ENCODE measurements around the gene FMNL2.

FMNL2 gene

DNA sequence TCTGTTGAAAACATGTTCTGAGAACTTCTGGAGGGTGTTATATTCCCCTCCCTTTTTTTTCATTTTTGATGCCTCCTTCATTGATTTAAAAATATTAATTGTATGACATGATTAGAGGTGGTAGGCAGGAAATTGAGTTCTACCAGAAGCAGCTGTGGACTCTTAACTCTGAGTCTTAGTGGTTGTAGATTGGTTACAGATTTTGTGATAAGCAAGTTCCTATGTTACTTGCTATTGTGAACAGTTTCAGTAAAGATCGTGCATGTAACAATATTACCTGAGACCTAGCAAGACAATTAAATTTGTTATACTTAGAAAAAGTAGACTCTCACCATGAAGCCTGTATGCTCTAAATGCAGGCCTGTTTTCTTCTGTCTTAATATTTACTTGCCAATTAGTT lies 294.2 kb downstream of the FMNL2 start:
- Histone ChIP-seq H3K4me3 (ENCODE audit: low read length in 2 of 2) (no peak overlapping the region), H3K27me3 (ENCODE audit: control insufficient read depth in 2 of 2, insufficient read depth in 2 of 2, low read length in 2 of 2) (no peaks in the 10 kb centered on the region), H3K36me3 (ENCODE audit: control insufficient read depth in 2 of 2, insufficient read depth in 2 of 2, low read length in 2 of 2) (peaks cover 3 to 11% of the 10 kb centered on the region in 2 donors), H3K9me3 (ENCODE audit: control insufficient read depth in 2 of 2, low read length in 2 of 2) (no peaks in the 10 kb centered on the region), H3K4me1 (ENCODE audit: control insufficient read depth in 2 of 2, insufficient read depth in 2 of 2, low read length in 2 of 2) (peaks cover 0 to 2% of the 10 kb centered on the region in 2 donors), H3K9ac (ENCODE audit: low read depth in 1 of 2, low read length in 2 of 2) (no peak overlapping the region), H3K27ac (ENCODE audit: low read depth in 2 of 2, low read length in 2 of 2) (no peak overlapping the region)

DNA sequence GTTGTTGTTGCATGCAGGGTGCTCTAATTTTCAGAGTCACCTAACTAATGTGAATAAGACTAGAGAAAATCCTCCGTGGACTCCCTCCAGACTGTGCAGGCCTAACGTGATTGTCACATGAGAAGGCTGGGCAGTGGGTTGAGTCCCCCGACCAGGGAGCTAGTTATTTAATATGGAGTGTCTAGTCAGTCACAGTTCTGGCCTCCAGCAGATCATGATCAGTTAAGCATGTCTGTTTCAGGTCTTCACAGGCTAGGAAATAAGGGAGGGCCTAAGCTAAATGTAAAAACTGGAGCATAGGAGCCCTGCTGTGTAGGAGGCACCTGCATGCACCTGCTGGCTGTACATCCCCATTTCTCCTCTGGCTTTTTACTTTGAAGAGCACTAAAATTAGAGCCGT lies 295.5 kb downstream of the FMNL2 start:
- H3K36me3 ChIP-seq (ENCODE audit: control insufficient read depth in 2 of 2, insufficient read depth in 2 of 2, low read length in 2 of 2), result peaks cover 3 to 11% of the 10 kb centered on the region in 2 donors

DNA sequence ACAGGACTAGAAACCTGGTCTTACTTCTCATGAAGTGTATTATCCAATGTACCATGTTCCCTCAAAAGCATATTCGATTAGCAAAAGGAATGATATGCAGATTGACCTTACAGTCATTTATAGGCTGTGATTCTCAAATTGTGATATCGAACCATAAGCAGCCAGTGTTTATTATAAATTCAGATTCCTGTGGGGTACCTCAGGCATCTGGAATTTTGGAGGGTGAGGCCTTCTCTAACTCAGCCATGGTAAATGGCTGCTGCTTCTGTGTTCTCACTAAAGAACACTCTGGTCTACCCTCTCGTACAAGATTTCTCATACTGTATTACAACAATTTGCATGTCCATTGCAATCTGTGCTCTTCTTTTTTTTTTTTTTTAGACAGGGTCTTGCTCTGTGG lies 297.8 kb downstream of the FMNL2 start:
- Histone ChIP-seq H3K27me3 (ENCODE audit: control insufficient read depth in 2 of 2, insufficient read depth in 2 of 2, low read length in 2 of 2) (no peaks in the 10 kb centered on the region), H3K4me1 (ENCODE audit: control insufficient read depth in 2 of 2, insufficient read depth in 2 of 2, low read length in 2 of 2) (no peaks in the 10 kb centered on the region), H3K27ac (ENCODE audit: low read depth in 2 of 2, low read length in 2 of 2) (no peak overlapping the region), H3K9me3 (ENCODE audit: control insufficient read depth in 2 of 2, low read length in 2 of 2) (no peaks in the 10 kb centered on the region), H3K9ac (ENCODE audit: low read depth in 1 of 2, low read length in 2 of 2) (no peak overlapping the region), H3K4me3 (ENCODE audit: low read length in 2 of 2) (no peak overlapping the region), H3K36me3 (ENCODE audit: control insufficient read depth in 2 of 2, insufficient read depth in 2 of 2, low read length in 2 of 2) (peaks cover 3 to 14% of the 10 kb centered on the region in 2 donors)

More for the DNA sequence above, 295.5 kb downstream of the FMNL2 start:
- Histone ChIP-seq H3K27me3 (ENCODE audit: control insufficient read depth in 2 of 2, insufficient read depth in 2 of 2, low read length in 2 of 2) (no peaks in the 10 kb centered on the region), H3K4me3 (ENCODE audit: low read length in 2 of 2) (no peak overlapping the region), H3K27ac (ENCODE audit: low read depth in 2 of 2, low read length in 2 of 2) (no peak overlapping the region), H3K9me3 (ENCODE audit: control insufficient read depth in 2 of 2, low read length in 2 of 2) (no peaks in the 10 kb centered on the region), H3K9ac (ENCODE audit: low read depth in 1 of 2, low read length in 2 of 2) (no peak overlapping the region), H3K4me1 (ENCODE audit: control insufficient read depth in 2 of 2, insufficient read depth in 2 of 2, low read length in 2 of 2) (peaks cover 0 to 2% of the 10 kb centered on the region in 2 donors)

DNA sequence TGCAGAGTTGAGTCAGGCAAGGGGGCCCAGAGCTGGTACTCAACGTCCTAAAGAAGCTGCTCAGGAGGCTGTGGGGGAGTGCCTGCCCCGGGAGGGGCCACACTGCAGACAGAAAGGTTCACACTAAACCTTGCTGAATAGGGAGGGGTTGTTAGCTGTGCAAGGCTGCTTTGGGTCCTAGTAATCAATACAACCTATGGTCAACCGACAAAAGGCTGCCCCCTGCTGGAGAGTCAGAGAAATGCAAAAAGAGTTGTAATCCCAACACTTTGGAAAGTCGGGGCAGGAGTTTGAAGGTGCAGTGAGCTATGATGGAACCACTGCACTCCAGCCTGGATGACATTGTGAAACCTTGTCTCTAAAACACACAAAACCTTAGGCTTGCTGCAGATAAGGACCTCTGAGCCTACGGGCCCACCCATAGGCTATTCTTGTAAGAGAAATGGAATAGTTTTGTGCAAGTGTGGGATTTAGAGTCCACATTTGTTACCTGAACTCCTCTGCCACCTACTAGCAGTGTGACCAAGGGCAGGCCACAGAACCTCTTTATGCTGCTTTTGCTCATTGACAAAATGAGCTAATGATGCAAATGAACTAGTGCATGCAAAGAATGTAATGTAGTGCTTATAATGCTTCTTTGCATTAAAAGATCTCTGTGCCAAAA lies 300.8 kb downstream of the FMNL2 start:
- H3K27me3 ChIP-seq (ENCODE audit: control insufficient read depth in 2 of 2, insufficient read depth in 2 of 2, low read length in 2 of 2), result no peaks in the 10 kb centered on the region
- no peak overlapping the region for H3K9ac ChIP-seq (ENCODE audit: low read depth in 1 of 2, low read length in 2 of 2)
- no peak overlapping the region for H3K27ac ChIP-seq (ENCODE audit: low read depth in 2 of 2, low read length in 2 of 2)
- no peaks in the 10 kb centered on the region for H3K9me3 ChIP-seq (ENCODE audit: control insufficient read depth in 2 of 2, low read length in 2 of 2)
- H3K4me1 ChIP-seq (ENCODE audit: control insufficient read depth in 2 of 2, insufficient read depth in 2 of 2, low read length in 2 of 2), result no peaks in the 10 kb centered on the region
- no peak overlapping the region for H3K4me3 ChIP-seq (ENCODE audit: low read length in 2 of 2)
- H3K36me3 ChIP-seq (ENCODE audit: control insufficient read depth in 2 of 2, insufficient read depth in 2 of 2, low read length in 2 of 2), result peaks cover 7 to 21% of the 10 kb centered on the region in 2 donors

DNA sequence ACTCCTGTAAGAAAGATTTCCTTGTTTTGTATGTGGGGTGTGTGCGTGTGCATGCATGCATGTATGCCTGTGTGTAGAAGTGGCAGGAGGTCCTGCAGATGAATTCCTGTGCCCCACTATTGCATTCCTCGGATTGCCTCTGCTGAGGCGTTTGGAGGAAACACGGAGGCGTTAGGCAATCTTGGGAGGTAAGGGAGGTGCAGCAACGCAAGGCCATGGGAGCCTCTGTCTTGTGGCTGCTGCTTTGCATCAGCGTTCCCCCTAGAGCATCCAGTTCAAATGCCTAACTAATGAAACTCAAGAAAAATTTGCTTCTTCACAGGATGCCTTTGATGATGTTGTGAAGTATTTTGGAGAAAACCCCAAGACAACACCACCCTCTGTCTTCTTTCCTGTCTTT lies 302.3 kb downstream of the FMNL2 start:
- no peak overlapping the region for H3K4me3 ChIP-seq (ENCODE audit: low read length in 2 of 2)
- no peaks in the 10 kb centered on the region for H3K27me3 ChIP-seq (ENCODE audit: control insufficient read depth in 2 of 2, insufficient read depth in 2 of 2, low read length in 2 of 2)
- H3K36me3 ChIP-seq (ENCODE audit: control insufficient read depth in 2 of 2, insufficient read depth in 2 of 2, low read length in 2 of 2), result peaks cover 10 to 19% of the 10 kb centered on the region in 2 donors
- H3K4me1 ChIP-seq (ENCODE audit: control insufficient read depth in 2 of 2, insufficient read depth in 2 of 2, low read length in 2 of 2), result no peaks in the 10 kb centered on the region
- no peak overlapping the region for H3K27ac ChIP-seq (ENCODE audit: low read depth in 2 of 2, low read length in 2 of 2)
- no peaks in the 10 kb centered on the region for H3K9me3 ChIP-seq (ENCODE audit: control insufficient read depth in 2 of 2, low read length in 2 of 2)
- H3K9ac ChIP-seq (ENCODE audit: low read depth in 1 of 2, low read length in 2 of 2), result no peak overlapping the region

DNA sequence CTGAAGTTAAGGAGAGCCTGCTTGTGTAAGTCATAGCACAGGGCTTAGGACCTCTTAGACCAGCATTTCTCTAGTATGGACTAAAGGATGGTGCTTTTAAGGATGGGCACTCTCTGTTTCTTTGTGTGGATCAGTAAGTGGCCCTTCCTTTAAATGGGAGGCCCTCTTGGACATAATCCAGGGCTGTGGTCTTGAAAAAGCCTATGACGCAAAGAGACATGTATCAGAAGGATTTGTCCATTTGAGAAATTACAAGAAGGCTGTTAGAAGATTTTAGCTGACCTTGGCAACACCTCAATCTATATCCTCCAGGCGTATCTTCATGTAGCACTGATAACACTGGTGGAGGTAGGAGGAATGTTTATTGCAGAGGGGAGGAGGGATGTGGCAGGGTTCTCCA lies 303.1 kb downstream of the FMNL2 start:
- Histone ChIP-seq H3K36me3 (ENCODE audit: control insufficient read depth in 2 of 2, insufficient read depth in 2 of 2, low read length in 2 of 2) (peaks cover 10 to 19% of the 10 kb centered on the region in 2 donors), H3K27ac (ENCODE audit: low read depth in 2 of 2, low read length in 2 of 2) (no peak overlapping the region), H3K27me3 (ENCODE audit: control insufficient read depth in 2 of 2, insufficient read depth in 2 of 2, low read length in 2 of 2) (no peaks in the 10 kb centered on the region), H3K4me3 (ENCODE audit: low read length in 2 of 2) (no peak overlapping the region), H3K9ac (ENCODE audit: low read depth in 1 of 2, low read length in 2 of 2) (no peak overlapping the region), H3K4me1 (ENCODE audit: control insufficient read depth in 2 of 2, insufficient read depth in 2 of 2, low read length in 2 of 2) (no peaks in the 10 kb centered on the region), H3K9me3 (ENCODE audit: control insufficient read depth in 2 of 2, low read length in 2 of 2) (no peaks in the 10 kb centered on the region)

DNA sequence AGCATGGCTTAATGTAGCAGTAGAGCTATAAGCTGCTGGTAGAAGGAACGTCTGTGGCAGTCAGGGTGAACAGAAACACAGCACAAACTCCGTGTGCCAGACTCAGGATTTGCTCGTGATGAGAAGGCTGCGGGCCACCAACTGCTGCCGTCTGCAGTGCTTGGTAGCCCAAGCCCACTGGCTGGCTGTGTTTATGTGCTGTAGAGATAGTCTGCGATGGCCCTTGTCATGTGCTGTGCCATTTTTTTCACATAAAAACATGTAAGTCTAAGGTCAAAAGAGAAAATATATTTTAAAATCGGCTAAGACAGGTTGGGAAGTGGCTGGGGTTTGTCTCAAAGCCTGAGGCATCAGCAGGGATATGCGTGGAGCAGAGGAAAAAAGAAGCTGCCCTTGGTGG lies 303.6 kb downstream of the FMNL2 start:
- no peak overlapping the region for H3K9ac ChIP-seq (ENCODE audit: low read depth in 1 of 2, low read length in 2 of 2)
- H3K4me1 ChIP-seq (ENCODE audit: control insufficient read depth in 2 of 2, insufficient read depth in 2 of 2, low read length in 2 of 2), result no peaks in the 10 kb centered on the region
- no peak overlapping the region for H3K4me3 ChIP-seq (ENCODE audit: low read length in 2 of 2)
- no peaks in the 10 kb centered on the region for H3K9me3 ChIP-seq (ENCODE audit: control insufficient read depth in 2 of 2, low read length in 2 of 2)
- no peaks in the 10 kb centered on the region for H3K27me3 ChIP-seq (ENCODE audit: control insufficient read depth in 2 of 2, insufficient read depth in 2 of 2, low read length in 2 of 2)
- H3K27ac ChIP-seq (ENCODE audit: low read depth in 2 of 2, low read length in 2 of 2), result no peak overlapping the region
- peaks cover 12 to 19% of the 10 kb centered on the region in 2 donors for H3K36me3 ChIP-seq (ENCODE audit: control insufficient read depth in 2 of 2, insufficient read depth in 2 of 2, low read length in 2 of 2)

DNA sequence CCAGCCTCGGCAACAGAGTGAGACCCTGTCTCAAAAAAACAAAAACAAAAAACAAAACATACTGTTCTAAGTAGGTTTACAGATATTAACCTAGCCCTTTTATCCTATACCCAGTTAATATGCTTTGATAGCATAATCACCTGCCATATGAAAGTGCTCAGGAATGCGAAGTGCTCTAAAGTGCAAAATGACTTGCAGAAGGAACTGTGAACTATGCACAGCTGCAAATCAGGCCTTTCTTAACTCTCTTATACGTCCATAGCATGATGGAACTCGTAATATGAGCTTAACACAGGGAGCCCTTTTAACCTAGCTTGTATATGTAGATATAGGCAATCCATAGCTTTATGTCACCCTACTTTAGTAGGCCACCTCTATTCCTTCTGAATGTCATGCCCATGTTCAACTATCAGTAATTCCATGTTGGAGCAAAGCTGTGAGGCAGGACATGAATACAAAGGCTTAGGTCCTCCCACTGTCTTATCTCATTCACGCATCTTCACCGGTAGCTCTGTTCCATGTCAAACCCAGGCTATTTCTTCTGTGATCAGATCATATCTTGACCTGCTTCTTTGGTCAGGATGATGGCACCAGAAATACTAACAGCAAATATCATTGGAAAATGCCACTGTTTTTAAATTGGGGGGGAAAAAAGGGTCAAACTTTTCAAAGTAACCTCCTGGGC lies 309.4 kb downstream of the FMNL2 start:
- Histone ChIP-seq H3K36me3 (ENCODE audit: control insufficient read depth in 2 of 2, insufficient read depth in 2 of 2, low read length in 2 of 2) (peaks cover 14 to 20% of the 10 kb centered on the region in 2 donors), H3K27me3 (ENCODE audit: control insufficient read depth in 2 of 2, insufficient read depth in 2 of 2, low read length in 2 of 2) (no peaks in the 10 kb centered on the region), H3K9ac (ENCODE audit: low read depth in 1 of 2, low read length in 2 of 2) (no peak overlapping the region), H3K4me1 (ENCODE audit: control insufficient read depth in 2 of 2, insufficient read depth in 2 of 2, low read length in 2 of 2) (peaks cover 0 to 9% of the 10 kb centered on the region in 2 donors), H3K27ac (ENCODE audit: low read depth in 2 of 2, low read length in 2 of 2) (no peak overlapping the region), H3K9me3 (ENCODE audit: control insufficient read depth in 2 of 2, low read length in 2 of 2) (no peaks in the 10 kb centered on the region), H3K4me3 (ENCODE audit: low read length in 2 of 2) (no peak overlapping the region)

DNA sequence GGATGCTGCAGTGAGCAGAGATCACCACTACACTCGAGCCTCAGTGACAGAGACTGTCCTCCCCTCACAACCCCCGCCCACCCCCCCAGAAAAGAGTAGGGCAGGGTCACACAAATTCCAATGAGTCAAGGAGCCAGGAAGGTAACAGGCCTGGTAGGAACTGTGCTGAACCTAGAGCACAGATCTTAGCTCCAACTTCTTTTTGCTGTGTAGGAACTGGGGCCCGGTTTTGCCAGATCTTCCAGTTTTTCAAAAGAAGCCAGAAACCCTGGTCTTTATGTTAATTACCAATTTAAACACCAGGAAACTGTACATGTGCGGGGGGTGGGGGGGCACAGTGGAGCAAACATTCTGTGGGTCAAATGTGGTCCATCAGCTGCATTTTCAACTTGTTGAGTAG lies 311.3 kb downstream of the FMNL2 start:
- Histone ChIP-seq H3K4me1 (ENCODE audit: control insufficient read depth in 2 of 2, insufficient read depth in 2 of 2, low read length in 2 of 2) (peaks cover 0 to 9% of the 10 kb centered on the region in 2 donors), H3K9ac (ENCODE audit: low read depth in 1 of 2, low read length in 2 of 2) (no peak overlapping the region), H3K4me3 (ENCODE audit: low read length in 2 of 2) (no peak overlapping the region), H3K27ac (ENCODE audit: low read depth in 2 of 2, low read length in 2 of 2) (no peak overlapping the region), H3K36me3 (ENCODE audit: control insufficient read depth in 2 of 2, insufficient read depth in 2 of 2, low read length in 2 of 2) (peaks cover 4 to 8% of the 10 kb centered on the region in 2 donors), H3K27me3 (ENCODE audit: control insufficient read depth in 2 of 2, insufficient read depth in 2 of 2, low read length in 2 of 2) (no peaks in the 10 kb centered on the region), H3K9me3 (ENCODE audit: control insufficient read depth in 2 of 2, low read length in 2 of 2) (no peaks in the 10 kb centered on the region)

DNA sequence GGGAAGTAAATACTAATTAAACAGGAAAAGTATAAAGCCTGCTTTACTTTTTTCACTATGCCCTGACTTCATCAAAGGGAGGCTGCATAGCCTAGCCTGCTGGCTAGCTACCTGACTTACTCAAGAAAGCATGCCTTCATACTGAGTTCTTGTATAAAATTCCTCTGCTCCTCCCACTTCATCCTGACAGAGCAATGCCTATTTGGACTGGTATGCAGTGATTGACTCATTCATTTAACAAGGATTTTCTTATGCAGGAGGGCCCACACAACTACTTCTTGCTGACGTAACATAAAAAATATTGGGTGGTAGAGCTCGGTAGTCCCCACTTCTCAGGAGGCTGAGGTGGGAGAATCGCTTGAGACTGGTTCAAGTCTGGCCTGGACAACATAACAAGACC lies 311.8 kb downstream of the FMNL2 start:
- no peak overlapping the region for H3K27ac ChIP-seq (ENCODE audit: low read depth in 2 of 2, low read length in 2 of 2)
- H3K9me3 ChIP-seq (ENCODE audit: control insufficient read depth in 2 of 2, low read length in 2 of 2), result no peaks in the 10 kb centered on the region
- H3K4me1 ChIP-seq (ENCODE audit: control insufficient read depth in 2 of 2, insufficient read depth in 2 of 2, low read length in 2 of 2), result peaks cover 0 to 9% of the 10 kb centered on the region in 2 donors
- H3K27me3 ChIP-seq (ENCODE audit: control insufficient read depth in 2 of 2, insufficient read depth in 2 of 2, low read length in 2 of 2), result no peaks in the 10 kb centered on the region
- no peak overlapping the region for H3K9ac ChIP-seq (ENCODE audit: low read depth in 1 of 2, low read length in 2 of 2)
- H3K4me3 ChIP-seq (ENCODE audit: low read length in 2 of 2), result no peak overlapping the region
- H3K36me3 ChIP-seq (ENCODE audit: control insufficient read depth in 2 of 2, insufficient read depth in 2 of 2, low read length in 2 of 2), result peaks cover 5 to 8% of the 10 kb centered on the region in 2 donors
